Hepatocyte (in vitro differentiated cells): ENCODE results near the gene MRPL42. TPM values are rescaled to one million over a fixed set of nuclear protein-coding genes. Genes with fewer than 3 reads are reported as not detected.

Experiments
- DNase-seq: peaks from one replicate; pipeline ENCODE4 v3.0.0-alpha.2; 2016; ENCODE audit warnings: low spot score
- H2AFZ ChIP-seq: fragments of 200-600 bp; sonication (generic); 2 replicates; pipeline ENCODE4 v1.6.0; 2016; ENCODE audit warnings: antibody characterized with exemption, mild to moderate bottlenecking
- H3K27ac ChIP-seq: fragments of 200-600 bp; sonication (generic); 2 replicates; pipeline ENCODE4 v1.5.1; 2016; ENCODE audit warnings: mild to moderate bottlenecking
- H3K27me3 ChIP-seq: fragments of 200-600 bp; sonication (generic); 2 replicates; pipeline ENCODE4 v1.6.1; 2016
- H3K36me3 ChIP-seq: fragments of 200-600 bp; sonication (generic); replicated peaks from 2 replicates; pipeline ENCODE4 v1.5.1; 2016; ENCODE audit warnings: low read depth; ENCODE audit not compliant: insufficient read depth
- H3K4me1 ChIP-seq: fragments of 200-600 bp; sonication (generic); 2 replicates; pipeline ENCODE4 v1.5.1; 2016; ENCODE audit warnings: mild to moderate bottlenecking, moderate library complexity; ENCODE audit not compliant: insufficient read depth
- H3K4me2 ChIP-seq: fragments of 200-600 bp; sonication (generic); 2 replicates; pipeline ENCODE4 v1.6.0; 2016
- H3K4me3 ChIP-seq: fragments of 200-600 bp; sonication (generic); 2 replicates; pipeline ENCODE4 v1.5.1; 2016; ENCODE audit warnings: mild to moderate bottlenecking
- H3K79me2 ChIP-seq: fragments of 200-600 bp; sonication (generic); 2 replicates; pipeline ENCODE4 v1.6.0; 2017; ENCODE audit warnings: mild to moderate bottlenecking
- H3K9me2 ChIP-seq: fragments of 200-600 bp; sonication (generic); replicated peaks from 2 replicates; pipeline ENCODE4 v1.6.0; 2017; ENCODE audit warnings: mild to moderate bottlenecking; ENCODE audit not compliant: insufficient read depth
- H3K9me3 ChIP-seq: fragments of 200-600 bp; sonication (generic); 2 replicates; pipeline ENCODE4 v1.5.1; 2016; ENCODE audit warnings: low read depth, mild to moderate bottlenecking
- H4K20me1 ChIP-seq: fragments of 200-600 bp; sonication (generic); 2 replicates; pipeline ENCODE4 v1.6.0; 2016; ENCODE audit warnings: mild to moderate bottlenecking; ENCODE audit not compliant: insufficient read depth, poor library complexity, severe bottlenecking
- CTCF ChIP-seq: fragments of 200-600 bp; sonication (generic); IDR thresholded peaks from 2 replicates; pipeline ENCODE4 v1.5.1; 2016; ENCODE audit warnings: antibody characterized with exemption, mild to moderate bottlenecking; ENCODE audit not compliant: poor library complexity
- EZH2 ChIP-seq: fragments of 200-600 bp; sonication (generic); IDR thresholded peaks from 2 replicates; pipeline ENCODE4 v1.6.1; 2016; ENCODE audit warnings: antibody characterized with exemption, mild to moderate bottlenecking, borderline replicate concordance
- EZH2phosphoT487 ChIP-seq: fragments of 200-600 bp; sonication (generic); IDR thresholded peaks from one replicate; pipeline ENCODE4 v1.6.1; 2018; ENCODE audit warnings: antibody characterized with exemption, mild to moderate bottlenecking, low read depth, moderate library complexity; ENCODE audit not compliant: unreplicated experiment, severe bottlenecking
- WGBS: methylation state at CpG from one replicate; pipeline ENCODE4 v1.1.6; 2016; ENCODE audit warnings: low lambda C conversion rate; ENCODE audit errors: missing lambda C conversion rate; 5-methylcytosine and 5-hydroxymethylcytosine counted together
- polyA plus RNA-seq: library from polyadenylated mRNA; unstranded; fragments of >200 nt; fragmentation: Nextera tagmentation; extraction: Ambion mirVana; gene quantifications from 2 replicates; pipeline ENCODE4 v1.2.1, GENCODE V29; 2016
- total RNA-seq: library from RNA; depleted of rRNA; stranded (reverse); fragments of >200 nt; gene quantifications from 2 replicates; pipeline ENCODE4 v1.2.3, GENCODE V29; 2014

Gene MRPL42
- total and polyA plus RNA-seq, 2 experiments from 2014 or later = 74.9 to 111 TPM

- Histone ChIP-seq H2AFZ (no peak overlapping the region), H3K4me1 (no peaks in the 10 kb centered on the region), H3K4me2 (no peak overlapping the region), H3K9me2 (no peaks in the 10 kb centered on the region), H3K9me3 (no peaks in the 10 kb centered on the region), H3K79me2 (no peaks in the 10 kb centered on the region), H3K27me3 (no peaks in the 10 kb centered on the region), H4K20me1 (no peaks in the 10 kb centered on the region), H3K4me3 (no peak overlapping the region), H3K27ac (no peak overlapping the region), H3K36me3 (no peaks in the 10 kb centered on the region)
- WGBS = 53% methylated on average over 2 of the region's 2 CpGs
- no peak for DNase-seq
- TF ChIP-seq CTCF = no peak
- TF ChIP-seq EZH2 = no peak
- TF ChIP-seq EZH2phosphoT487 = no peak
Measured at GRCh38 chr12:93520454-93520853, 53.1 kb downstream of the MRPL42 start.

- no peak overlapping the region for H2AFZ ChIP-seq
- H3K4me2 ChIP-seq = no peak overlapping the region
- peaks cover 1% of the 10 kb centered on the region for H3K4me1 ChIP-seq
- H3K79me2 ChIP-seq = no peaks in the 10 kb centered on the region
- WGBS = 72% methylated on average over 6 of the region's 6 CpGs
- no peaks in the 10 kb centered on the region for H3K9me2 ChIP-seq
- H3K27me3 ChIP-seq = no peaks in the 10 kb centered on the region
- no peak for DNase-seq
- H3K36me3 ChIP-seq = no peaks in the 10 kb centered on the region
- H4K20me1 ChIP-seq = no peaks in the 10 kb centered on the region
- no peak overlapping the region for H3K27ac ChIP-seq
- H3K4me3 ChIP-seq = no peak overlapping the region
- H3K9me3 ChIP-seq = no peaks in the 10 kb centered on the region
- TF ChIP-seq EZH2phosphoT487 = no peak
- TF ChIP-seq CTCF = no peak
- no peak for TF ChIP-seq EZH2
Measured at GRCh38 chr12:93521225-93522080, 54.1 kb downstream of the MRPL42 start.

GRCh38 chr12:93524386-93525133, 57.2 kb downstream of the MRPL42 start:
- peaks cover 4% of the 10 kb centered on the region for H3K4me1 ChIP-seq
- DNase-seq = no peak
- H3K9me3 ChIP-seq = no peaks in the 10 kb centered on the region
- TF ChIP-seq CTCF = no peak
- TF ChIP-seq EZH2 = no peak
- no peak for TF ChIP-seq EZH2phosphoT487
- H4K20me1 ChIP-seq = no peaks in the 10 kb centered on the region
- H3K27me3 ChIP-seq = no peaks in the 10 kb centered on the region
- no peak overlapping the region for H3K4me2 ChIP-seq
- no peaks in the 10 kb centered on the region for H3K9me2 ChIP-seq
- no peak overlapping the region for H3K27ac ChIP-seq
- no peaks in the 10 kb centered on the region for H3K79me2 ChIP-seq
- no peak overlapping the region for H3K4me3 ChIP-seq
- no peak overlapping the region for H2AFZ ChIP-seq
- 69% methylated on average over 10 of the region's 10 CpGs for WGBS
- no peaks in the 10 kb centered on the region for H3K36me3 ChIP-seq
